NCI-H69 (cell line): ENCODE results near the gene RREB1.

ENCODE experiments used
- DNase-seq: peaks from one replicate; lab custom pipeline; 2025; lab: John Stamatoyannopoulos, UW

The RREB1 gene

DNA sequence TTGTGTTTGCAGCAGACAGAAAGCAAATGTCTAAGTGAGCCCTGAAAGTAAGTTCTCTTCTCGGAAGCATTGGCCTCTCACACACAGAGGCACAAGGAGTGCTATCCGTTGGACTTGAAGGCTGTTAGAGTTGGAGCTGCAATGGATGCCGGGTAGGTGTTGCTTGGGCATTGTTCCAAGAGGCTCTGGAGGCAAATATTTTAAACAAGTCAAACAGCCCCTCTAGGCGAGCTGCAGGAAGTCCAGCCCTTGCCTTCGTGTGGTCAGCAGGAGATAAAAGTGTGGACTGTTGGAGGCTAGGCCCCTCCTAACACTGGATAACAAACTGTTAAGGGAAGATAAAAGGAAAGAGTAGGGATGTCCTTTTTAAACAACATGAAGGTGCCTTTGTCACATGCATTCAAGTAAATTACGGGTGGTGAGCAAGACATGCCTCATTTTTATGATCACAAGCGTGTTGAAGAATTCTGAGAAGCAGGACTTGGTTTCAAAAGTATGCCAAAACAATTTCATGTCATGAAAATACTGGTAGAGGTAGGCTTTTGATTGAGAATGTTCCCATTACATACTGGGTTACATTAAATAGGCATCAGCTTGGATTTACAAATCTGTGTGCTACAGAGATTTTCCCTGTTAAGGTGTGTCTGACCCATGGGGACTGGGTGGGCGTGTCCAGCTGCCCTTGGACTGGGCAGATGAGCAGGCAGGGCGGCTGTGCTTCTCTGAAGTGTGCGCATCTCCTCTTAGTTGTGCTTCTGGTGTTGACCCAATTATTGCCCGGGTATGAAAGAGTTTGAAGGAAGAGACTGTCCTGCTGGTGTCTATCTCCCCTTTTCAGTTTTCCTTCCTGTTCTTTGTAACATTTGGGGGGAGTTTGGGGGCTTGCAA lies 57.5 kb downstream of the RREB1 start:
- peak; percentile 81 for DNase-seq

- peak; percentile 84 for DNase-seq
Observed at GRCh38 chr6:7165890-7166267, 58.1 kb downstream of the RREB1 start.

DNA sequence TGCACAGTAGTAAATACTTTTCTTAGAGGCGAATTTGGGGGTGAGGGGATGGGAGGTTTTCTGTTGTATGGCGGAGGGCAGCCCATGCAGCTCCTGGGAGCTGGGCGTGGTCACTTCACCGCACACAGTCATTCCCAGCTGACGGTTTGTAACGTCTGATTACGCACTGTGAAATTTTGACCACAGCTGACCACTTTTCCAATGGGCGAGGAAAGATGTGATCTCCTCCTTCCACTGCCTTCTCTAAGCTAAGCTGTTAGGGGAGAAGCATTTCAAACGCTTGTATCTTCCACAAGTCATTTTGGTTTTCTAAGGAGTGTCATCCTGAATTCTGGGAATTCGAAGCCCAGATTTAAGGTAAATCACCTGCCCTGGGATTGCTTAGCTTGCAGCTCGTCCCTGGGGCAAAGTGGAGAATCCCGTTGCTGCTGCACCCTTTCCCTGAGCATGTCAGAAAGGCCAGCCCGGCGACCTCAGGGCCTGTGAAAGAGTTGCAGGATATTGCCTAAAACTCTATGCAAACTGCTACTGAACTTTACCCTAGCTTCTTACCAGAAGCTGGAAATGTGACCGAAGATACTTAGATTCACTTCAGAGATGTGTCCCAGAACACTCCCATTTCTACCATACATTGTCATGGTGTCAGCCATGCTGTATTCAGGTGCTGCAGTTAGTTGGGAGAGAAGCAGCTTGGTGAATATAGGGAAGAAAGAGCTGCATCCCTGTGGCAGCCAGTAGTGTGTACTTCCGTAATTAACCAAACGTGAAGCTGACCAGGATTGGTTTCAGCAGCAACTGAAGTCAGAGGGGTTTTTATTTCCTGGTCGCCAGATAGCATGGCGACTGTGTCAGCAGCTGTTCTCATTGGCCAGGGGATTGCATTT lies 58.9 kb downstream of the RREB1 start:
- DNase-seq = peak; percentile 52

- no peak for DNase-seq
Observed at GRCh38 chr6:7169296-7169721, 61.5 kb downstream of the RREB1 start.

DNA sequence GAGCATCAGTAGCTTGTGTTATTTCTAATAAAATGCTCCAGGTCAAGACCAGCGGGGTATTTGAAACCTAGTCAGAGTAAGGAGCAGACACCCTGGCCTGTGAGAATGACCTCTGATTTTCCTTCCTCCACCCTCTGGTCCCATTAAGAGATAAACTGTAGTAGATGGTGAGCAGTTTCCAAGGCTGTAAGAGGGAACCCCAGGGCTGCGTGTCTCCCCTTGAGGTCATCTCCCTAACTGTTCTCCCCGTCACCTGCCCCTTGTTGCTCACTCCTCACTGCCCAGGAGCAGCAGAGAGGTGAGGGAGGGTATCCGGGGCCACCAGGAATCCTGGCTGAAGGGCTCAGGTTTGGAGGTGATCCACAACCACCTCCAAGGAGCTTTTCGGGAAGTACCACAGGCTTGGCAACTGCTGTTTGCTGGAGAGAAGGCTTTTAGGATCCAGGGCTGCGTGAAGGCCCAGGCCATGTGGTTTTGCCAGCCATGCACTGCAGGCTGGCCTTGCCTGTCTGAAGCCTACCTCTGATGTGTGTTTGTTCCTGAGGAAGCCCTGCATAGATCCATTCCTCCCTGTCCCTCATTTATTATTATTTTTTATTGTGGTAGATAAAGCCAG lies 62.5 kb downstream of the RREB1 start:
- DNase-seq = no peak

DNA sequence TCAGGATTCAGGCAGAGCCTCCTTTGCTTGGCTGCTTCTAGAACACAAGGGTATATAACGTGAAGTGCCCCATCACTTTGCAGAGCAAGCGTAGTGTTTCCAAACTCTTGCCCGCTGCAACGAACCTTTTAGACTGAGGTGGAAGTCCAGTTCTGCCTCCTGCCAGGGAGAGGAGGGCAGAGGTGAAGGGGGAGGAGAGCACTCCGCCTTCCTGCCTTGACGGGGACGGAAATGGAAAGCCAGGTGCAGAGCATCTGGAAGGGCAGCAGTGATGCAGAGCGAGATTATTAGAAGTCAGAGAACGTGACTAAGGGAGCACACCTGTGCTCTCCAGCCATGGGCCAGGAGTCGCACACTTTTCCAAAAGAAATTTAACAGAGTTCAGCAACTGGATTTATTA lies 63.4 kb downstream of the RREB1 start:
- DNase-seq = peak; percentile 11

DNA sequence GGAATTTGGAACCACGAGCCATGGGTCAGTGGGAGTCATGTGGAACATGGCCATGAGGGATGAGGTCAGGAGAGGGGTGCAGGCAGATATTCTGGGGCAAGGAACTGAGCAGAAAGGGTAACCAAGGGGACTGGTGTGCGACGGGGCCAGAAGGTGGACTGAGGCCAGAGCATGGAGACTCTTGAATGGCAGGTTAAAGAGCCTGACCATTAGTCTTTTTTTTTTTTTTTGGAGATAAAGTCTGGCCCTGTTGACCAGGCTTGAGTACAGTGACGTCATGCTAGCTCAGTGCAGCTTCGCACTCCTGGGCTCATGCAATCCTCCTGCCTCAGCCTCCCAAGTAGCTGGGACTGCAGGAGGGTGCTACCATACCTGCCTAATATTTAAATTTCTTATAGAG lies 64.0 kb downstream of the RREB1 start:
- DNase-seq = no peak

GRCh38 chr6:7172649-7173048 lies 64.9 kb downstream of the RREB1 start:
- no peak for DNase-seq

- peak; percentile 15 for DNase-seq
Observed at GRCh38 chr6:7173843-7174503, 66.2 kb downstream of the RREB1 start.

DNA sequence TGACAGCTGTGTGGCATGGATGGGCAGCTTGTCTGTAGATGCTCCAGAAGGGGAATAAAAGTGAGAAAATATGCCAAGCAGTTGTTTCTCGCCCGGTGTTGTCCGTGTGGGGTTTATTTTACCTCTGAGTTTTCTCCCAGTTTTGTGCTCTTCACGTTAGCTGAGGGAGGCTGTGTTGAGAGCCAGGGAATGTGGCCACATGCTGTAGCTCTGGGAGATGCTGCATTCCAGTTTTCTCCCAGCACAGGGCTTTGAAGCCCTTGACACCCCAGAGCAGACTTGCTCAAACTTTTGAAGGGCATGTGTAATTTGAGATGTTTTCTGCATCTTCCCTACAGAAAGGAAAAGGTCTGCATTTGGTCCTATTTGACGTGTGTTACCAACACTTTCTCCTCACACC lies 67.7 kb downstream of the RREB1 start:
- no peak for DNase-seq

DNA sequence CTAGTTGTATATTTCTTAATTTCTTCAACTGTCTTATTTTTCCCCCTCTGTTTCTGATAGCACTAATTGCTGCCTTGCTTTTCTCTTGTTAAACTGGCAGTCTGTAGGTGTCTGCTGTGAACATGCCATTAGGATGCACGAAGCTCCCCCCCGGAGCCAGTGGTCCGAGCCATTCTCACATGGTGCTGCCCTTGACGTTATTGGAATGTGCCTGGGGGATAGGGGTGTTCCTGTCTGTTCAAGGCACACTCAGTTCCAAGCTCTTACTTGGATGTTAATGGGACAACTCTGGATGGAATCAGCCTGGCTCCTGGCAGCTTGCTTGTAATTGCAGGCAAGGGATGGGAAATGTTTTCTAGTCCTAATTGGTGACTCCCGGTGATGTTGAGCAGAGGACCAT lies 68.4 kb downstream of the RREB1 start:
- no peak for DNase-seq

- DNase-seq = no peak
Observed at GRCh38 chr6:7178280-7178679, 70.5 kb downstream of the RREB1 start.

- no peak for DNase-seq
Observed at GRCh38 chr6:7180751-7181150, 73.0 kb downstream of the RREB1 start.

DNA sequence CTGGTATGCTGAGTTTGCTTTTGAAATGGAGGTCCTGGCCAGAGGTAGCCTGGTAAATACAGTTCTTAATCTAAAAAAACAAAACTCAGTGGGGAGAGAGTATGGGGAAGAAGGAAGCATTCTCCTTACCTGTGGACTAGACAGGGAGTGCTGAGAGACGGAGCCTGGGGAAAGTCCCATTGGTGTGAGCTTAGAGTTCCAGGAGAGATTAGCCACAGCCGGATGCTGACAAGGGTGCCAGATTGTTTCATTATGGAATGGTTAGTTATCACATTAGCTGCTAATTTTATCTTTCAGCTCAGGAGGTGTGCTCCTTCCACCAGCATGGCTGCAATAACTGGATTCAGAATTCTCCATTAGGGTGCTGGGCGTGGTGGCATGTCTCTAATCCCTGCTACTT lies 75.9 kb downstream of the RREB1 start:
- no peak for DNase-seq

GRCh38 chr6:7184502-7184901 lies 76.7 kb downstream of the RREB1 start:
- no peak for DNase-seq

DNA sequence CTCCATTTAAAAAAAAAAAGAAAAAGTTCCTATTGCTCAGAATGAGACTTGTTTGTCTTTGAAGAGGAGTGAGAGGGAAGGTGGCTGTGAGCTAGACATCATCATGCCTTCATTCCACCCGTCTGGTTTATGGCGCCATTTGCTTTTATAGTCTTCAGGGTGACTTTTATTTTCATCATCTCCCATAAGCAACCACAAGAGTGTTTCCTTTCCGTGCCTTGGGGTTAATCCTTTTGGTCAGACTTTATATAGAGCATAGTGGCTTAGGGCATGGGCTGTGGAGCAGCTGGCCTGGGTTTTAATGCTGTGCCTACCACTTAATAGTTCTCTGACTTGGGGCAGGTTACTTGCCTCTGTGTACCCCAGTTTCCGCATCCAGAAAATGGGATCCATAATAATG lies 77.8 kb downstream of the RREB1 start:
- no peak for DNase-seq

DNA sequence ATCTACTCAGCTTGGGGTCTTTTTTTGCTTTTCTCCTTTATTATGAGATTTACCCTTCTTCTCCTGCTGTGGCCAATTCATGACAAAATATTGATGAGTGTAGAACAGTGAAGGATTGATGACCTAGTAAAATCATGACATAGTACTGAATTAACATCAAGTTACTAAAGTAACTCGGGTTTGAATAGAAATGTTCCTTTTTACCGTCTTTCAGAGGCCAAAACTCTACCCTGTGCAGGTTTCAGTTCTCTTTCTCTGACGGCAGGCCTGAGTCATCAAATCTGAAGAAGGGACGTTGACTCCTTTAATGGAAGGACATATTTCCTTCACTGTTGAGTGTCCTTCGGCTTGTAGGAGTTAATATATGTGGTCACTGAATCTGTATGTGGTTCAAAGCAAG lies 80.7 kb downstream of the RREB1 start:
- no peak for DNase-seq

GRCh38 chr6:7189101-7189758 lies 81.5 kb downstream of the RREB1 start:
- no peak for DNase-seq

GRCh38 chr6:7190791-7191190 lies 83.0 kb downstream of the RREB1 start:
- no peak for DNase-seq

- no peak for DNase-seq
Observed at GRCh38 chr6:7193122-7193521, 85.4 kb downstream of the RREB1 start.

- no peak for DNase-seq
Observed at GRCh38 chr6:7194657-7195056, 86.9 kb downstream of the RREB1 start.
